Ovary (tissue), 9 donors: ENCODE data around the gene OPHN1. TPM values are rescaled to one million over a fixed set of nuclear protein-coding genes. Genes with fewer than 3 reads are reported as not detected.

Experiments
- DNase-seq, 5 donors: peaks; one replicate each; pipeline ENCODE4 v3.0.0-alpha.2; 2019 to 2020
- H3K27ac ChIP-seq, 2 donors: fragments of 200-600 bp; one replicate each; pipeline versions ENCODE4 v1.5.1 to v1.8.0; 2019 to 2022
- H3K27me3 ChIP-seq: fragments of 200-600 bp; one replicate; pipeline ENCODE4 v1.8.0; 2022
- H3K36me3 ChIP-seq: fragments of 200-600 bp; sonication (generic); one replicate; pipeline ENCODE4 v1.5.1; 2019
- H3K4me1 ChIP-seq: one replicate; pipeline ENCODE4 v1.8.1; 2013; ENCODE audit warnings: mild to moderate bottlenecking, moderate library complexity; ENCODE audit not compliant: insufficient read depth
- H3K4me3 ChIP-seq: fragments of 200-600 bp; sonication (generic); one replicate; pipeline ENCODE4 v1.5.1; 2017
- H3K9me3 ChIP-seq, 2 donors: fragments of 200-600 bp in 1 of 2; sonication (generic) in 1 of 2; one replicate each; pipeline versions ENCODE4 v1.5.1 to v1.8.1; 2013 to 2019; ENCODE audit warnings: mild to moderate bottlenecking in 1 of 2, moderate library complexity in 1 of 2
- CTCF ChIP-seq, 3 donors: fragments of 450-650 bp in 2 of 3; fragments of 200-600 bp in 1 of 3; IDR thresholded peaks; one replicate each; pipeline versions ENCODE4 v1.5.1 to v1.8.0; 2016 to 2022; ENCODE audit warnings: antibody characterized with exemption in 3 of 3, mild to moderate bottlenecking in 1 of 3
- EP300 ChIP-seq: sonication (generic); formaldehyde crosslinking; IDR thresholded peaks from one replicate; pipeline ENCODE4 v1.6.1; 2017; ENCODE audit warnings: antibody characterized with exemption
- POLR2A ChIP-seq: fragments of 450-650 bp; IDR thresholded peaks from one replicate; pipeline ENCODE4 v1.6.1; 2017; ENCODE audit warnings: antibody characterized with exemption, mild to moderate bottlenecking, moderate library complexity
- WGBS, 3 donors: extraction: QIAGEN DNeasy Blood & Tissue Kit in 1 of 3; methylation state at CpG; one replicate each; pipeline versions ENCODE4 v1.1.5 to v1.1.7; 2013 to 2017; 5-methylcytosine and 5-hydroxymethylcytosine counted together
- intact Hi-C, 4 donors: fragments of 100-400 bp; cut with DNase I; formaldehyde crosslinking; loops; one replicate each; pipeline versions ENCODE4 v1.11.0 to v1.15.1; 2022 to 2023
- polyA plus RNA-seq, 2 donors: library from polyadenylated mRNA; stranded (reverse); fragments of 200-250 nt in 1 of 2; fragments of 350-450 nt in 1 of 2; fragmentation: Illumina TruSeq in 1 of 2; extraction: RNeasy Lipid Tissue Mini Kit (QIAGEN cat#74804) in 1 of 2; gene quantifications; one replicate each; pipeline ENCODE4 v1.2.3, GENCODE V29; 2013 to 2014
- total RNA-seq, 7 donors: library from RNA; depleted of rRNA in 2 of 7; stranded (reverse); fragments of >200 nt in 2 of 7; fragmentation: NEBNext Ultra II Directional in 3 of 7; extraction: Animal tissue kit (Norgen Biotek cat#: 25700) in 3 of 7; gene quantifications; one replicate each; pipeline versions ENCODE4 v1.1.0 to v1.2.4, GENCODE V29; 2016 to 2023
- donor health status: DM: no; HTN: no; CAD: no; lungs with moderate emphysema.
- donor health status: DM: no; HTN: no; CAD: no.
- donor health status: Bipolar disorder and iron deficiency.
- donor health status: DM: yes; HTN: yes; CAD: no.
- donor health status: DM: no; HTN: no; CAD: no.
- donor health status: DM: yes; HTN: yes; CAD: no.

Gene OPHN1
- total and polyA plus RNA-seq, 9 donors, result 2.3 to 9.2 (median 6.9) TPM

- Histone ChIP-seq H3K36me3 (no peaks in the 10 kb centered on the region), H3K4me3 (no peak overlapping the region), H3K27me3 (no peaks in the 10 kb centered on the region), H3K4me1 (no peaks in the 10 kb centered on the region), H3K9me3 (no peaks in the 10 kb centered on the region), H3K27ac (no peak overlapping the region)
- intact Hi-C loops, result no loop called here
- 78 to 82% (median 79%) methylated on average over 5 of the region's 5 CpGs for WGBS, 3 donors
- no peak for DNase-seq
- no peak for TF ChIP-seq EP300
- no peak for TF ChIP-seq POLR2A
- TF ChIP-seq CTCF (IDR thresholded peaks at IDR 0.05), result no peak
Observed at GRCh38 chrX:68232206-68232605, 201.1 kb downstream of the OPHN1 start.

GRCh38 chrX:68209008-68209407 lies 224.3 kb downstream of the OPHN1 start:
- H3K27ac ChIP-seq, result no peak overlapping the region
- H3K27me3 ChIP-seq, result no peaks in the 10 kb centered on the region
- H3K9me3 ChIP-seq, result no peaks in the 10 kb centered on the region
- 86 to 94% (median 94%) methylated on average over 1 of the region's 1 CpG for WGBS, 3 donors
- intact Hi-C loops, result no loop called here
- H3K36me3 ChIP-seq, result no peaks in the 10 kb centered on the region
- H3K4me1 ChIP-seq, result no peaks in the 10 kb centered on the region
- TF ChIP-seq EP300, result no peak
- no peak for TF ChIP-seq POLR2A
- no peak for TF ChIP-seq CTCF (IDR thresholded peaks at IDR 0.05)
- DNase-seq, result no peak
- H3K4me3 ChIP-seq, result no peak overlapping the region

- Histone ChIP-seq H3K4me1 (no peaks in the 10 kb centered on the region), H3K9me3 (no peaks in the 10 kb centered on the region), H3K4me3 (no peak overlapping the region), H3K27ac (no peak overlapping the region), H3K27me3 (no peaks in the 10 kb centered on the region), H3K36me3 (no peaks in the 10 kb centered on the region)
- intact Hi-C loops, result no loop called here
- WGBS, 3 donors, result 61 to 78% (median 73%) methylated on average over 1 of the region's 1 CpG
- no peak for DNase-seq
- no peak for TF ChIP-seq EP300
Observed at GRCh38 chrX:68204521-68205038, 228.7 kb downstream of the OPHN1 start.

- TF ChIP-seq POLR2A (no peak), EP300 (no peak), CTCF (IDR thresholded peaks at IDR 0.05) (no peak)
- Histone ChIP-seq H3K27ac (no peak overlapping the region), H3K9me3 (no peaks in the 10 kb centered on the region), H3K27me3 (no peaks in the 10 kb centered on the region), H3K4me3 (no peak overlapping the region), H3K36me3 (no peaks in the 10 kb centered on the region), H3K4me1 (no peaks in the 10 kb centered on the region)
- intact Hi-C loops, result no loop called here
- DNase-seq, result no peak
- WGBS, 3 donors, result 83 to 94% (median 91%) methylated on average over 2 of the region's 2 CpGs
Observed at GRCh38 chrX:68203646-68204045, 229.6 kb downstream of the OPHN1 start.

GRCh38 chrX:68203211-68203610 lies 230.1 kb downstream of the OPHN1 start:
- 54 to 65% (median 59%) methylated on average over 1 of the region's 1 CpG for WGBS, 3 donors
- no peak for DNase-seq
- no peaks in the 10 kb centered on the region for H3K36me3 ChIP-seq
- no peaks in the 10 kb centered on the region for H3K27me3 ChIP-seq
- H3K9me3 ChIP-seq, result no peaks in the 10 kb centered on the region
- H3K4me1 ChIP-seq, result no peaks in the 10 kb centered on the region
- no peak for TF ChIP-seq CTCF (IDR thresholded peaks at IDR 0.05)
- no peak for TF ChIP-seq POLR2A
- TF ChIP-seq EP300, result no peak
- H3K4me3 ChIP-seq, result no peak overlapping the region
- intact Hi-C loops, result no loop called here
- no peak overlapping the region for H3K27ac ChIP-seq
